Measurements from ENCODE around the gene PIP4K2A. TPM values are rescaled to one million over a fixed set of nuclear protein-coding genes. Genes with fewer than 3 reads are reported as not detected.

PIP4K2A gene
- total and polyA plus RNA-seq, 2 of the 13 experiments (the other 11 are each of a cell fraction or from before 2014, with no cell fraction given): 9.1 to 22.6 TPM

GRCh38 chr10:22579826-22580225 lies 134.6 kb downstream of the PIP4K2A start (continued):
- TF ChIP-seq ZNF609 (CRISPR knock-in tag; IDR thresholded peaks at IDR 0.05; ENCODE audit: borderline replicate concordance): no peak
- TF ChIP-seq KDM5A (IDR thresholded peaks at IDR 0.05; ENCODE audit: borderline replicate concordance, low read length): no peak
- no peak for TF ChIP-seq PTBP1 (IDR thresholded peaks at IDR 0.05; ENCODE audit: low read depth, low read length, poor library complexity, severe bottlenecking)

GRCh38 chr10:22573820-22574569 lies 140.4 kb downstream of the PIP4K2A start:
- in situ Hi-C loops (cut with HindIII; ENCODE audit: extremely low pct_ligation_motif_present, low pct_unique_long_range_greater_than_20kb): loop anchor here (5.0 to 25.0 kb wide), 2 partner anchors 413 to 587 kb away; no protein-coding TSS in a partner anchor
- peak; percentile 47; the same call in 1 of the 3 replicates for ATAC-seq

More at GRCh38 chr10:22573820-22574569, 140.4 kb downstream of the PIP4K2A start:
- ChIA-PET CTCF (ENCODE audit: low intra/inter-chr PET ratio, low total read pairs) (interaction anchor here (2.3 kb wide), 1 partner anchor 414 kb away, joined by 25 read pairs; no protein-coding TSS in a partner anchor), POLR2A (no interaction called here)
- peak; percentile 69 for TF ChIP-seq STAG1 (CRISPR knock-in tag; IDR thresholded peaks at IDR 0.05)
- TF ChIP-seq GATA4 (IDR thresholded peaks at IDR 0.05; ENCODE audit: borderline replicate concordance, low read depth): no peak
- no peak for TF ChIP-seq THAP8 (CRISPR knock-in tag; IDR thresholded peaks at IDR 0.05; ENCODE audit: borderline replicate concordance)
- TF ChIP-seq SALL1 (CRISPR knock-in tag; IDR thresholded peaks at IDR 0.05): 0 out of 2 replicates have a peak, but pooled peaks have one; percentile 17
- peak; percentile 72 for TF ChIP-seq CTCF (CRISPR knock-in tag; IDR thresholded peaks at IDR 0.05)
- TF ChIP-seq RAD21 (CRISPR knock-in tag; IDR thresholded peaks at IDR 0.05): peak; percentile 54
- TF ChIP-seq SMC3 (IDR thresholded peaks at IDR 0.05; ENCODE audit: low read length): peak; percentile 58; the same call in 1 of the 2 replicates
- peak; percentile 28 for DNase-seq (ENCODE audit: low spot score)
- Histone ChIP-seq H3K9me3 (ENCODE audit: low read length) (no peaks in the 10 kb centered on the region), H3K27ac (ENCODE audit: extremely low read length, insufficient read depth, low read length) (no peak overlapping the region), H3K79me2 (ENCODE audit: insufficient read depth, low read length) (no peaks in the 10 kb centered on the region), H3K4me2 (ENCODE audit: low read depth, low read length) (no peak overlapping the region), H3K36me3 (replicated peaks in 1 of 2; ENCODE audit: control insufficient read depth in 1 of 2, insufficient read depth in 2 of 2, low read length in 2 of 2) (peaks cover 6 to 25% of the 10 kb centered on the region in 2 experiments; a peak in 4 of 5 replicates), H3K27me3 (ENCODE audit: control insufficient read depth in 1 of 2, insufficient read depth in 2 of 2, low read length in 2 of 2) (no peaks in the 10 kb centered on the region), H2AFZ (ENCODE audit: low read length) (no peak overlapping the region), H3K4me1 (ENCODE audit: insufficient read depth, low read length) (no peaks in the 10 kb centered on the region), H3K4me3 (replicated peaks in 1 of 3; ENCODE audit: insufficient read depth in 1 of 3, low read depth in 2 of 3, low read length in 3 of 3) (no peak overlapping the region), H3K9ac (ENCODE audit: insufficient read depth, low read depth, low read length) (no peak overlapping the region), H4K20me1 (ENCODE audit: insufficient read depth, low read length) (no peaks in the 10 kb centered on the region)
- no TSS peak for BruUV-seq (replicated peaks)
- intact Hi-C loops (cut with micrococcal nuclease; ENCODE audit: unreplicated experiment): loop anchor here (1.0 to 10.0 kb wide), 2 partner anchors 415 to 569 kb away; partner anchors contain the start of gene DNAJC1
- 67% methylated on average over 6 of the region's 7 CpGs for WGBS (ENCODE audit: low lambda C conversion rate)
- no peak for FAIRE-seq
